GM23338 (cell line): ENCODE data around the gene CALR3. TPM values are rescaled to one million over a fixed set of nuclear protein-coding genes. Genes with fewer than 3 reads are reported as not detected.

Source experiments
- ATAC-seq: fragments of 200-7000 bp; cut with Tn5 transposase; 3 replicates; pipeline ENCODE4 v1.9.1; 2020
- DNase-seq: peaks from one replicate; pipeline ENCODE4 v3.0.0-alpha.2; 2015; ENCODE audit warnings: low spot score
- H2AFZ ChIP-seq: fragments of 200-600 bp; sonication (generic); 2 replicates; pipeline ENCODE4 v1.8.0; 2016; ENCODE audit warnings: antibody characterized with exemption, mild to moderate bottlenecking, moderate library complexity
- H3F3A ChIP-seq: fragments of 200-600 bp; sonication (generic); replicated peaks from 2 replicates; pipeline ENCODE4 v1.8.0; 2017; ENCODE audit warnings: antibody characterized with exemption, mixed run types, low read depth
- H3K27ac ChIP-seq: fragments of 200-600 bp; sonication (generic); 2 replicates; pipeline ENCODE4 v1.6.1; 2016; ENCODE audit warnings: low read depth
- H3K27me3 ChIP-seq: fragments of 200-600 bp; sonication (generic); 2 replicates; pipeline ENCODE4 v1.8.0; 2016; ENCODE audit warnings: mild to moderate bottlenecking, mixed run types, moderate library complexity; ENCODE audit not compliant: insufficient read depth
- H3K36me3 ChIP-seq: fragments of 200-600 bp; sonication (generic); 2 replicates; pipeline ENCODE4 v1.8.0; 2016; ENCODE audit warnings: mild to moderate bottlenecking; ENCODE audit not compliant: insufficient read depth
- H3K4me1 ChIP-seq: fragments of 200-600 bp; sonication (generic); 2 replicates; pipeline ENCODE4 v1.8.0; 2016; ENCODE audit warnings: mild to moderate bottlenecking, moderate library complexity; ENCODE audit not compliant: insufficient read depth
- H3K4me2 ChIP-seq: fragments of 200-600 bp; sonication (generic); 2 replicates; pipeline ENCODE4 v1.7.1; 2017; ENCODE audit warnings: mixed run types
- H3K4me3 ChIP-seq: fragments of 200-600 bp; sonication (generic); 2 replicates; pipeline ENCODE4 v1.6.1; 2016; ENCODE audit warnings: mixed run types
- H3K79me2 ChIP-seq: fragments of 200-600 bp; sonication (generic); replicated peaks from 2 replicates; pipeline ENCODE4 v1.8.0; 2017; ENCODE audit warnings: mild to moderate bottlenecking; ENCODE audit not compliant: insufficient read depth
- H3K9me2 ChIP-seq: fragments of 200-600 bp; sonication (generic); 2 replicates; pipeline ENCODE4 v1.8.0; 2017; ENCODE audit not compliant: insufficient read depth
- H4K20me1 ChIP-seq: fragments of 200-600 bp; sonication (generic); replicated peaks from 2 replicates; pipeline ENCODE4 v1.8.0; 2017; ENCODE audit warnings: mild to moderate bottlenecking; ENCODE audit not compliant: insufficient read depth
- H3K27ac Mint-ChIP-seq: 2 replicates; pipeline ENCODE4 v1.8.0; 2020; ENCODE audit warnings: inconsistent platforms, mild to moderate bottlenecking, moderate library complexity, mixed read lengths
- H3K27me3 Mint-ChIP-seq: 3 replicates; pipeline ENCODE4 v1.8.0; 2022; ENCODE audit warnings: low read depth, mild to moderate bottlenecking, moderate library complexity, mixed read lengths, inconsistent platforms; ENCODE audit not compliant: insufficient read depth, poor library complexity
- H3K36me3 Mint-ChIP-seq: 3 replicates; pipeline ENCODE4 v1.8.0; 2021; ENCODE audit warnings: low read depth, mild to moderate bottlenecking, inconsistent platforms, moderate library complexity, mixed read lengths
- H3K4me1 Mint-ChIP-seq: 3 replicates; pipeline ENCODE4 v1.8.0; 2020; ENCODE audit warnings: mild to moderate bottlenecking, inconsistent platforms, mixed read lengths
- H3K4me3 Mint-ChIP-seq: 3 replicates; pipeline ENCODE4 v1.8.0; 2021; ENCODE audit warnings: moderate library complexity, mild to moderate bottlenecking, inconsistent platforms, mixed read lengths
- H3K9me3 Mint-ChIP-seq: 3 replicates; pipeline ENCODE4 v1.8.0; 2020; ENCODE audit warnings: moderate library complexity, mild to moderate bottlenecking, inconsistent platforms, mixed read lengths
- EZH2 ChIP-seq: fragments of 200-600 bp; sonication (generic); IDR thresholded peaks from one replicate; pipeline ENCODE4 v1.8.0; 2017; ENCODE audit warnings: antibody characterized with exemption, mild to moderate bottlenecking, low read depth; ENCODE audit not compliant: unreplicated experiment
- EZH2phosphoT487 ChIP-seq: fragments of 200-600 bp; sonication (generic); IDR thresholded peaks from one replicate; pipeline ENCODE4 v1.8.1; 2018; ENCODE audit warnings: antibody characterized with exemption; ENCODE audit not compliant: unreplicated experiment
- JUNB ChIP-seq: IDR thresholded peaks from one replicate; pipeline ENCODE4 v1.6.1; 2016; ENCODE audit warnings: antibody characterized with exemption; ENCODE audit not compliant: unreplicated experiment
- NANOG ChIP-seq: IDR thresholded peaks from 2 replicates; pipeline ENCODE4 v1.6.1; 2016; ENCODE audit warnings: antibody characterized with exemption, borderline replicate concordance
- ZNF462 ChIP-seq: fragments of 250-450 bp; sonication (Bioruptor Pico); IDR thresholded peaks from 2 replicates; pipeline ENCODE4 v1.5.0; 2020; ENCODE audit warnings: mild to moderate bottlenecking, moderate library complexity
- polyA plus RNA-seq: library from polyadenylated mRNA; unstranded; fragments of >200 nt; fragmentation: Nextera tagmentation; extraction: Ambion mirVana; gene quantifications from 2 replicates; pipeline ENCODE4 v1.2.1, GENCODE V29; 2016
- total RNA-seq: library from RNA; depleted of rRNA; stranded (reverse); fragments of >200 nt; shearing (Covaris generic); gene quantifications from 2 replicates; pipeline ENCODE4 v1.2.3, GENCODE V29; 2014

The CALR3 gene
- total and polyA plus RNA-seq, 2 experiments from 2014 or later, result 0.42 to 0.66 TPM

DNA sequence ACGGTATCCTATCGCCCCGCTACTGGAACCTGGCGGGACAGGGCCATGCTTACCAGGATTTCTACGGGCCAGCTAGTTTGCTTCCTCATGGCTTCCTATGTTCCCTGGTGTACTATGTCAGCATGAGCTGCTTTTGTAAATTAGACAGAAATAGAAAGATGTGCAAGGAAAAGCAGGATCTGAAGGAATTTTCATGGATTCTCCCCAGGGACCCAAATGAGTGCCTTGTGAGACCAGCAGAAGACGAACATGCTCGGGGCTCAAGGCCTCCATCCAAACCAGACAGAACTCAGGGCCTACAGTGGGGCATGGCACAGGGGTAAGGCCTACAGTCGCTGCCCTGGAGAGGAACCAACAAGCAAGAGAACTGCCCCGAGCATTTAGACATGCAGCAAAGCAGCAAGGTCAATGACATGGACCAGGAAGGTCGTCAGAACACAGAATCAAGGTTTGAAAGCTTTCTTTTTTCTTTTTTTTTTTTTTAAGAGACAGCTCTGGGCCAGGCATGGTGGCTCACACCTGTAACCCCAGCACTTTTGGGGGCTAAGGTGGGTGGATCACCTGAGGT lies 41.5 kb downstream of the CALR3 start (continued):
- TF ChIP-seq ZNF462 (CRISPR knock-in tag), result no peak
- TF ChIP-seq EZH2phosphoT487, result no peak
- no peak for TF ChIP-seq NANOG
- TF ChIP-seq JUNB, result no peak

- Histone ChIP-seq H3K79me2 (peaks cover 100% of the 10 kb centered on the region), H3K4me3 (no peak overlapping the region), H3K4me2 (no peak overlapping the region), H3F3A (no peaks in the 10 kb centered on the region), H3K9me2 (no peaks in the 10 kb centered on the region), H2AFZ (no peak overlapping the region), H3K27me3 (no peaks in the 10 kb centered on the region), H3K36me3 (no peaks in the 10 kb centered on the region), H3K4me1 (peaks cover 9% of the 10 kb centered on the region), H4K20me1 (peaks cover 38% of the 10 kb centered on the region), H3K27ac (no peak overlapping the region)
- ATAC-seq, result no peak; the same call in 2 of the 3 replicates
- H3K9me3 Mint-ChIP-seq, result no peaks in the 10 kb centered on the region
- no peak overlapping the region for H3K4me3 Mint-ChIP-seq
- H3K27me3 Mint-ChIP-seq, result peaks cover 8% of the 10 kb centered on the region
- TF ChIP-seq JUNB (no peak), EZH2 (no peak)
- peaks cover 20% of the 10 kb centered on the region for H3K4me1 Mint-ChIP-seq
- peaks cover 7% of the 10 kb centered on the region; the same call in 1 of the 3 replicates for H3K36me3 Mint-ChIP-seq
- peak; percentile 42 for DNase-seq
- H3K27ac Mint-ChIP-seq, result no peak overlapping the region
Measured at GRCh38 chr19:16452325-16452724, 43.6 kb downstream of the CALR3 start.
